ENCODE measurements around the gene EXD3.
"Not testable (repeated sequence)": the region's sequence is repeated elsewhere in the genome, so short reads cannot be mapped to it uniquely, and the experiment has no call there.

EXD3 gene

DNA sequence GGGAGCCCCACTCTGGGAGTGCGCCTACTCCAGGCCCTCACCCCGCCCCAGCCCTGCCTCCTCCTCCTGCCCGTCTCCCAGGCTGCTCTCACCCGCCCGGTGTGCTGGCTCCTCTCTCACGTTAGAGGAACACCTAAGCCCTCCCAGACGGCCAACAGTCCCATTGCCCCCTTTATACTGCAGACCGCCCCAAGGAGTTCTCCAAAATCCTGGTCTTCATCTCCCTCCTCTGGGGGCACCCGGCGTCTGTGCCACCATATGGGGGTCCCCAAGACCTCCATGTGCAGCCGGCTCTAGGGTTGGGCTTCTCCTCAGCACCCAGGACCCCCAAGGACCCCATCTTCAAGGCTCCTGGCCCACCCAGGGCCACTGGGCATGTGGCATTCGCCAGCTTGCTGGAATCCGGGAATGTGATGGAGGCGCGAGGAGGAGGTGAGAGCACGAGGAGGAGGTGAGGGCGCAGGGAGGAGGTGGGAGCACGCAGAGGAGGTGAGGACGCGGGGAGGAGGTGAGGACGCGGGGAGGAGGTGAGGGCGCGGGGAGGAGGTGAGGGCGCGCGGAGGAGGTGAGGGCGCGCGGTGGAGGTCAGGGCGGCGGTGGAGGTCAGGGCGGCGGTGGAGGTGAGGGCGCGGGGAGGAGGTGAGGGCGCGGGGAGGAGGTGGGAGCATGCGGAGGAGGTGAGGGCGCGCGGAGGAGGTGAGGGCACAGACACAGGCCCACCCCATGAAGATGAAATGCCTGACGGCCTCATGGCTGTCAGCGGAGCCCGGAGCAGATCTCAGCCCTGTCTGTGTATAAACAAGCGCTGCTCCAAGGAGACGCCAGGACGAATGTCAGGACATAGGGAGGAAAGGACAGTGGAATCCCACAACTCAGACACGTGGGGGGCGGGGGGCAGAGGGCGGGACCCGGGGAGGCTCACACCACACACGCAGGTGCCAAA is 41.2 kb downstream of the EXD3 start:
- H3K4me3 Mint-ChIP-seq: no peak overlapping the region
- no peaks in the 10 kb centered on the region for H3K27me3 Mint-ChIP-seq
- H3K4me1 Mint-ChIP-seq (ENCODE audit: low read depth): no peaks in the 10 kb centered on the region
- no peaks in the 10 kb centered on the region for H3K9me3 Mint-ChIP-seq
- no peak overlapping the region for H3K27ac Mint-ChIP-seq
- no peaks in the 10 kb centered on the region for H3K36me3 Mint-ChIP-seq (ENCODE audit: low read depth)

DNA sequence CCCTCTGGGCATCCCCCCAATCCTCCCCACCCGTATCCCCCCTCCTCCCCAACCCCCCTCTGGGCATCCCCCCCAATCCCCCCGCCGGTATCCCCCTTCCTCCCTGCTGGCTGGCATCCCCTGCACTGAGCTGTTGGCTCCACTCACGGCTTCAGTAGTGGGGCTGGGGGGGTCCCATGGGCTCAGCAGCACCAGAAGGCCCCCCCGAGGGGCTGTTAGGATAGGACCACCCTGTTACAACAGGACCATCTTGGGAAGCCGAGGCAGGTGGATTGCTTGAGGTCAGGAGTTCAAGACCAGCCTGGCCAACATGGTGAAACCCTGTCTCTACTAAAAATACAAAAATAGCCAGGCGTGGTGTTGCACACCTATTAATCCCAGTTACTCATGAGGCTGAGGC is 42.4 kb downstream of the EXD3 start:
- Mint-ChIP-seq H3K27me3 (no peaks in the 10 kb centered on the region), H3K4me3 (no peak overlapping the region), H3K27ac (no peak overlapping the region), H3K36me3 (ENCODE audit: low read depth) (no peaks in the 10 kb centered on the region), H3K9me3 (no peaks in the 10 kb centered on the region), H3K4me1 (ENCODE audit: low read depth) (no peaks in the 10 kb centered on the region)

GRCh38 chr9:137380171-137380570 is 42.8 kb downstream of the EXD3 start:
- Mint-ChIP-seq H3K27me3 (no peaks in the 10 kb centered on the region), H3K36me3 (ENCODE audit: low read depth) (no peaks in the 10 kb centered on the region), H3K4me1 (ENCODE audit: low read depth) (no peaks in the 10 kb centered on the region)

GRCh38 chr9:137379761-137380161 is 43.2 kb downstream of the EXD3 start:
- H3K4me3 Mint-ChIP-seq: no peak overlapping the region
- no peaks in the 10 kb centered on the region for H3K4me1 Mint-ChIP-seq (ENCODE audit: low read depth)
- no peaks in the 10 kb centered on the region for H3K9me3 Mint-ChIP-seq
- no peak overlapping the region for H3K27ac Mint-ChIP-seq
- no peaks in the 10 kb centered on the region for H3K27me3 Mint-ChIP-seq
- no peaks in the 10 kb centered on the region for H3K36me3 Mint-ChIP-seq (ENCODE audit: low read depth)

More at GRCh38 chr9:137380171-137380570, 42.8 kb downstream of the EXD3 start:
- no peak overlapping the region for H3K27ac Mint-ChIP-seq
- no peak overlapping the region for H3K4me3 Mint-ChIP-seq
- no peaks in the 10 kb centered on the region for H3K9me3 Mint-ChIP-seq

GRCh38 chr9:137378688-137379410 is 44.1 kb downstream of the EXD3 start:
- H3K4me3 Mint-ChIP-seq; H3K27me3 Mint-ChIP-seq; H3K9me3 Mint-ChIP-seq; H3K27ac Mint-ChIP-seq; H3K4me1 Mint-ChIP-seq (ENCODE audit: low read depth); H3K36me3 Mint-ChIP-seq (ENCODE audit: low read depth): not testable (repeated sequence)

GRCh38 chr9:137376386-137376785 is 46.6 kb downstream of the EXD3 start:
- no peaks in the 10 kb centered on the region for H3K36me3 Mint-ChIP-seq (ENCODE audit: low read depth)
- no peak overlapping the region for H3K4me3 Mint-ChIP-seq
- no peaks in the 10 kb centered on the region for H3K9me3 Mint-ChIP-seq
- no peak overlapping the region for H3K27ac Mint-ChIP-seq
- no peaks in the 10 kb centered on the region for H3K4me1 Mint-ChIP-seq (ENCODE audit: low read depth)
- H3K27me3 Mint-ChIP-seq: no peaks in the 10 kb centered on the region

DNA sequence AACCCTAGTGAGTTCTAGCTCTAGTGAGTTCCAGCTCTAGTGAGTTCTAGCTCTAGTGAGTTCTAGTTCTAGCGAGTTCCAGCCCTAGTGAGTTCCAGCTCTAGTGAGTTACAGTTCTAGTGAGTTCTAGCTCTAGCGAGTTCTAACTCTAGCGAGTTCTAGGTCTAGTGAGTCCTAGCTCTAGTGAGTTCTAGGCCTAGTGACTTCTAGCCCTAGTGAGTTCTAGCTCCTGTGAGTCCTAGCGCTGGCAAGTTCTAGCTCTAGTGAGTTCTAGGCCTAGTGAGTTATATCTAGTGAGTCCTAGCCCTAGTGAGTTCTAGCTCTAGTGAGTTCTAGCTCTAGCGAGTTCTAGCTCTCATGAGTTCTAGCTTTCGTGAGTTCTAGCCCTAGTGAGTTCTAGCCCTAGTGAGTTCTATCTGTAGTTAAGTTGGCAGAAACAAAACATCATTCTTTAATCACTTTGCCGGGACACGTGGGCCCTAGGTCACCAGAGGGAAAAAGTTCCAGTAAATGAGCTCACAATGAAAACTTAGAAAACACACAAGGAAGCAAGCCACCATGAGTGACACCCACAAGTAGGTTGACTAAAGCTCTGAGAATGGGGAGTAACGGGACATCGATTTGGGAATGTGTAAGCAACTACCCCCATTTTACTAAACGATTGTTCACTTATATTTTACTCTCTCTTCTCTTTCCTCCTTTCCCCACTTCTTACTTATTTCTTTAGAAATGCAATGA is 47.5 kb downstream of the EXD3 start:
- Mint-ChIP-seq H3K27ac (no peak overlapping the region), H3K9me3 (no peaks in the 10 kb centered on the region), H3K4me3 (no peak overlapping the region), H3K4me1 (ENCODE audit: low read depth) (no peaks in the 10 kb centered on the region), H3K27me3 (no peaks in the 10 kb centered on the region), H3K36me3 (ENCODE audit: low read depth) (no peaks in the 10 kb centered on the region)

- Mint-ChIP-seq H3K27me3 (no peaks in the 10 kb centered on the region), H3K4me3 (no peak overlapping the region), H3K4me1 (ENCODE audit: low read depth) (no peaks in the 10 kb centered on the region), H3K36me3 (ENCODE audit: low read depth) (no peaks in the 10 kb centered on the region), H3K9me3 (no peaks in the 10 kb centered on the region), H3K27ac (no peak overlapping the region)
Measured at GRCh38 chr9:137374131-137374845, 48.7 kb downstream of the EXD3 start.

DNA sequence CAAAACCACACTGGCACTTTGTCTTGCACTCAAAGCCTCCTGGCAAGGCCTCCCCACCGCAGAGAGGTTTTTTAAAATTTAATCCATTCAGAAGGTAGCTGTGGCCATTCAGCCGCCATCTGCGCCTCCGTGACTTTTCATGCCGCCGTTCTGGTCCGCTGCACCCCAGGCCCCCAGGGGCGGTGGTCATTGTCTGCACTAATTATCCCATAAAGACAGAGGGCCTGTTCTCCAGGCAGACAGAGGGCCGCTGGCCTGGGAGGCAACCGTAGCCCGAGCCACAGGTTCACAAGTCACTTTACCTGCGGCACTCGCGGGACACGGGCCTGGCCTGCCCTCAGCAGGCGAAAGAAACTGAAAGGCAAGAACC is 49.4 kb downstream of the EXD3 start:
- Mint-ChIP-seq H3K9me3 (no peaks in the 10 kb centered on the region), H3K36me3 (ENCODE audit: low read depth) (no peaks in the 10 kb centered on the region), H3K4me1 (ENCODE audit: low read depth) (no peaks in the 10 kb centered on the region), H3K27ac (no peak overlapping the region), H3K27me3 (no peaks in the 10 kb centered on the region), H3K4me3 (no peak overlapping the region)

GRCh38 chr9:137372693-137373610 is 50.0 kb downstream of the EXD3 start:
- Mint-ChIP-seq H3K36me3 (ENCODE audit: low read depth) (no peaks in the 10 kb centered on the region), H3K4me1 (ENCODE audit: low read depth) (no peaks in the 10 kb centered on the region), H3K4me3 (no peak overlapping the region), H3K9me3 (no peaks in the 10 kb centered on the region), H3K27ac (no peak overlapping the region), H3K27me3 (no peaks in the 10 kb centered on the region)

DNA sequence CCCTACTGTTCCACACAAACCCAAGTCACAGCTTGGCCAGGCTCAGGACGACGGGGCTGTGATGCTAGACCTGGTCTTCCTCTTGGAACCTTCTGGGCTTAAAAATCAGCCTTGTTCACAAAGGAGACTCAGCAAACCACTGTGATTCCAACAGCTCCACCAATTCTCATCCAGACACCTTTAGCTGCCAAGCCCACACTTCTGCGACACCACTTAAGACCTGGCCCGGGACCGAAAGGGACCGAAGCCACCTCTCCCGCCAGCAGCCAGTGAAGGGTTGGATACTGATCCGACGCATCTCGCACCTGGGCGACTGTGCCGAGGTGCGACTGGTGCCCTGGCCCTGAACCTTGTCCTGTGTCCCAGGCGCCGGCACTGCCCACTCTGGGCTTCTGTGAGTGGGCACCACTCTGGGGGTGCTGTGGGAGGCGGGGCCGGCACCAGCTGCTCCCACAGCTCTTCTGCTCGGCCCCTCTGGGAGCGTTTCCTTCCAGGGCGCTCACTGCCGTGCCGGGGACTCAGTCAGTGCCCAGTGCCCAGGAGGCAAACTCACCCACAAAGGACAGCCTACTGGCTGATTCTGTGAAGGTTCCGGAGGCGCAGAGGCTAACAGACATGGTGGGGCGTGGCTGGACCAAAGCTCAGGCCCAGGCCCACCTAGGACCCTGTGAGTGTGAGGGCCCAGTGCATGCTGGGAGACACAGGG is 50.9 kb downstream of the EXD3 start:
- Mint-ChIP-seq H3K4me1 (ENCODE audit: low read depth) (no peaks in the 10 kb centered on the region), H3K27ac (no peak overlapping the region), H3K4me3 (no peak overlapping the region), H3K27me3 (no peaks in the 10 kb centered on the region), H3K36me3 (ENCODE audit: low read depth) (no peaks in the 10 kb centered on the region), H3K9me3 (no peaks in the 10 kb centered on the region)

- Mint-ChIP-seq H3K36me3 (ENCODE audit: low read depth) (no peaks in the 10 kb centered on the region), H3K27ac (no peak overlapping the region), H3K27me3 (no peaks in the 10 kb centered on the region), H3K4me3 (no peak overlapping the region), H3K4me1 (ENCODE audit: low read depth) (no peaks in the 10 kb centered on the region), H3K9me3 (no peaks in the 10 kb centered on the region)
Measured at GRCh38 chr9:137371521-137371941, 51.4 kb downstream of the EXD3 start.

- no peaks in the 10 kb centered on the region for H3K9me3 Mint-ChIP-seq
- no peaks in the 10 kb centered on the region for H3K27me3 Mint-ChIP-seq
- H3K36me3 Mint-ChIP-seq (ENCODE audit: low read depth): no peaks in the 10 kb centered on the region
- no peak overlapping the region for H3K27ac Mint-ChIP-seq
- no peaks in the 10 kb centered on the region for H3K4me1 Mint-ChIP-seq (ENCODE audit: low read depth)
- no peak overlapping the region for H3K4me3 Mint-ChIP-seq
Measured at GRCh38 chr9:137370865-137371520, 52.0 kb downstream of the EXD3 start.
